ENCODE results near the gene WFDC11. TPM values are rescaled to one million over a fixed set of nuclear protein-coding genes. Genes with fewer than 3 reads are reported as not detected.

WFDC11 gene
- total RNA-seq, result not detected in 2 replicates

DNA sequence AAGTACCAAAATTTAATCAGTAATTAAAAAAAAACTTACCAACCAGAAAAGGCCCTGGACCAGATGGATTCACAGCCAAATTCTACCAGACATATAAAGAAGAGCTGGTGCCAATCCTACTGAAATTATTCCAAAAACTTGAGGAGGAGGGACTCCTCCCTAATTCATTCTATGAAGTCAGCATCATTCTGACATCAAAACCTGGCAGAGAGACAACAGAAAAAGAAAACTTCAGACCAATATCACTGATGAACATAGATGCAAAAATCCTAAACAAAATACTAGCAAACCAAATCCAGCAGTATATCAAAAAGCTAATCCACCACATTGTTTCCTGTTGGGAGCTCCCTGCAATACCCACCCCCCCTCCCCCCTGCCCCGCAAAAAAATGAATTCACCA, at the start of gene WFDC11:
Gene WFDC11 (minus strand): TSS at position 101 of the 400 bp plus-strand sequence. CDS start 19,639 bp downstream, outside the sequence.

DNA sequence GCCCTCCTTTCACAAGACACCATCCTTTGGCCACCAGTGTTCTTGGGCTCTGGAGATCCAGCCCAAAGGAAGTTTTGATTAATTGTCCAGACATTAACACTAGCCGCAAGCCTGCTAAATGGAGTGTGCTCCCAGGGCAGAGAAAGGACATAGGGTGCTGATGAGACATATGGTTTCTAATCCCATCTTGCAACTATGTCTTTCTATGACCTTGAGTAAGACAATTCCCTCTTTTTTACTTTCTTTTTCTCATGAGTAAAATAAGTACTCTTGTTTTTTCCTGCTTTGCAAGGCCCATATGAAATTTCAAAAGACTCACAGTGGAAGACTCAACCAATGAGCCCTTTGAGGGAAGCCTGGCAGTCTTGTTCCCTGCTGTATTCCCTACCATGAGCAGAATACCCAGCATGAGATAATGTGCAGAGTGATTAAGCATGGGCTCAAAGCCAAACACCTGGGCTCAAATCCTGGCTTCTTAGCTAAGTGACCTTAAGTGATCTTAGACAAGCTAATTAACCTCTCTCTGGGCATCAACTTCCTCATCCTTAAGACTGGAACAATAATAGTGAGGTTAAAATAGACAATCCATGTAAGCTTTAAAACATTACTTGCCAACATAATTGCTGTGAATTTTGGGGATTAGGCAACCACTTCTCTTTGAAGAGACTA, 35.1 kb upstream of the WFDC11 start, which contains the start of gene WFDC10B:
Gene WFDC10B (minus strand): TSS at position 51 of the 669 bp plus-strand sequence. CDS start 19,027 bp downstream, outside the sequence.

DNA sequence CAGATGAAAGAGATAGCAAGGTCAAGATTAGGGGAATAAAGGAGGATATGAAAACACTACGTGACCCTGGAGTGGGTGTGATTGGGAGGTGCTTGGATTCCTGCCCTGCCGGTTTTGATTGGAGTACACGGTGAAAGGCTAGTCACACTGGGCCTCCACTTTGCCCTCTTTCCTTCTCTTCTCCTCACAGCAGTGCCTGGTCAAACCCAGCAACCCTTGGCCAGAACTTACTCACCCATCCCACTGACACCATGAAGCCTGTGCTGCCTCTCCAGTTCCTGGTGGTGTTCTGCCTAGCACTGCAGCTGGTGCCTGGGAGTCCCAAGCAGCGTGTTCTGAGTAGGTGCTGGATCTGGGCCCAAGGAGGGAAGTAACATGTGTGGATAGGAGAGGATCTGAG, 31.8 kb upstream of the WFDC11 start, which contains the start of gene WFDC13:
Gene WFDC13 (plus strand): TSS at position 166 of the 400 bp plus-strand sequence. CDS start 86 bp downstream, at position 252.

DNA sequence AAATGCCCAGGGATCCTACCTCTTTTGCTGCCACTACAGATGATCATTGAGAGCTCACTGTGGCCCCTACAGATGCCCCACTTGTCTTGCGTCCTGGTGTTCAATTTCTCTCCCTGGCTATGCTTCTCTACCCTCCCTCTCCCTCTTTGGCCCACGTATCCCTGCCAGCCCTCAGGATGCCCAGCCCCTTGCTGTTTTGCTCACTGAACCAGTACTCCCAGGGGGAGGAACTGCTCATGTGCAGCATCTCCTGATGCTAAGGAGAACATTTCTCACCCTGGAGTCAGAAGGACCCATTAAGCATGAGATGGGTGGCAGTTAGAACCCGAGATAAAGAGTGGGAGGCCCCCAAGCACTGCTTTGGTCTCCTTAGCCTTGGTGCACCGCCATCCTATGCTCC, 38.9 kb downstream of the WFDC11 start, which contains the start of gene WFDC9:
Gene WFDC9 (minus strand): TSS at position 101 of the 400 bp plus-strand sequence. CDS start 21,103 bp downstream, outside the sequence.

DNA sequence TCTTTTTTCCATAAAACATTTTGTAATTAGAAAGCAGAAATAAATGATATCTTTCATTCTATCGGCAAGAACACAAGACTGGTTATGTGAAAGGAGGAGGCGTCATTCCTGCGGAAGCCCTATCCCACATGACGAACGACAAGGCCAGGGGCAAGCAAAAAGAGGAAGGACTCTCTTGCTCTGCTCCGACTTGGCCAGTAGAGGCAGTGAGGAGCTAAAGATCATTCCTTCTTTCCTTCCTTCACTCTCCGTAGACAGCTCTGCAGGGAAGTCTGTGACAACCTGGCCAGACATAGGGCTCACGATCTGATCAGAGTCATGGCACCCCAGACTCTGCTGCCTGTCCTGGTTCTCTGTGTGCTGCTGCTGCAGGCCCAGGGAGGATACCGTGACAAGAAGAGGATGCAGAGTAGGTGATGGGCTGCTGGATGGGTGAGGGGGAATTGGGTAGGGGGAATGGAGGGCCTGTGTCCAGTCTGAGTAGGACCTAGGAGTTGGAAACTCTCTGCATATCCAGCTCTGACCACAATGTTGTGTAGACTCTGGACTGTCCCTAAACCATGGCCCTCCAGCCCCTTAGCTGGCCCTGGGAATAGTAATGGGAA, 40.4 kb downstream of the WFDC11 start, which contains the start of gene WFDC10A:
Gene WFDC10A (plus strand): TSS at position 244 of the 605 bp plus-strand sequence. CDS start 75 bp downstream, at position 319.

Small RNA genes within 50 kb of the gene (small RNA-seq; reads per million reads assigned to genes)
- 1.4 reads per million, percentile 71 among the genes with 10 or more reads in this experiment for gene MIR3617

Other genes starting within 250 kb of the WFDC11 start
- gene WFDC2, start 200.5 kb downstream of the WFDC11 start, total RNA-seq, result not detected in 2 replicates
- gene SPINT3, start 154.6 kb downstream of the WFDC11 start, total RNA-seq, result not detected in 2 replicates
- not detected in 2 replicates for gene WFDC6, start 130.8 kb downstream of the WFDC11 start, total RNA-seq
- not detected in 2 replicates for gene EPPIN, start 122.8 kb downstream of the WFDC11 start, total RNA-seq
- gene WFDC8, start 91.0 kb downstream of the WFDC11 start, total RNA-seq, result not detected in 2 replicates
- 0.73 TPM in 1 of 2 replicates, not detected in the other for gene WFDC10A, start 40.5 kb downstream of the WFDC11 start, total RNA-seq
- not detected in 2 replicates for gene WFDC9, start 39.0 kb downstream of the WFDC11 start, total RNA-seq
- not detected in 2 replicates for gene WFDC13, start 31.8 kb upstream of the WFDC11 start, total RNA-seq
- not detected in 2 replicates for gene WFDC10B, start 34.8 kb upstream of the WFDC11 start, total RNA-seq
- gene SPINT4, start 52.1 kb upstream of the WFDC11 start, total RNA-seq, result not detected in 2 replicates
- gene WFDC3, start 121.6 kb upstream of the WFDC11 start, total RNA-seq, result 0.20 and 0.73 TPM in 2 replicates
- gene DNTTIP1, start 121.7 kb upstream of the WFDC11 start, total RNA-seq, result 13.5 and 15.4 TPM in 2 replicates
- gene UBE2C, start 142.4 kb upstream of the WFDC11 start, total RNA-seq, result 31.2 and 36.4 TPM in 2 replicates
- 0.73 TPM in 1 of 2 replicates, not detected in the other for gene TNNC2, start 157.1 kb upstream of the WFDC11 start, total RNA-seq
- 87.6 and 101 TPM in 2 replicates for gene SNX21, start 163.6 kb upstream of the WFDC11 start, total RNA-seq
- 25.6 and 30.1 TPM in 2 replicates for gene ACOT8, start 187.2 kb upstream of the WFDC11 start, total RNA-seq
- gene ZSWIM3, start 187.4 kb upstream of the WFDC11 start, total RNA-seq, result 3.9 and 4.8 TPM in 2 replicates
- 10.4 and 11.0 TPM in 2 replicates for gene ZSWIM1, start 211.0 kb upstream of the WFDC11 start, total RNA-seq
- gene SPATA25, start 217.4 kb upstream of the WFDC11 start, total RNA-seq, result 1.4 and 1.5 TPM in 2 replicates
- 2.6 and 2.7 TPM in 2 replicates for gene NEURL2, start 221.0 kb upstream of the WFDC11 start, total RNA-seq
- gene CTSA, start 221.1 kb upstream of the WFDC11 start, total RNA-seq, result 90.1 and 95.2 TPM in 2 replicates
- gene PLTP, start 241.9 kb upstream of the WFDC11 start, total RNA-seq, result 6.6 and 33.1 TPM in 2 replicates